ENCODE data around the gene LHPP.

Gene LHPP

GRCh38 chr10:124527874-124528395 is 66.3 kb downstream of the LHPP start:
- H3K27ac ChIP-seq (ENCODE audit: low read length): no peak overlapping the region
- no peaks in the 10 kb centered on the region for H3K36me3 ChIP-seq (ENCODE audit: control insufficient read depth, low read depth, low read length)
- H3K4me3 ChIP-seq (ENCODE audit: low read length): no peak overlapping the region
- peaks cover 8% of the 10 kb centered on the region for H3K4me1 ChIP-seq (ENCODE audit: control insufficient read depth, low read depth, low read length)
- no peak overlapping the region for H3K9ac ChIP-seq (ENCODE audit: low read length)
- H3K27me3 ChIP-seq (ENCODE audit: control insufficient read depth, insufficient read depth, low read length): no peaks in the 10 kb centered on the region
- no peaks in the 10 kb centered on the region for H3K9me3 ChIP-seq (ENCODE audit: control insufficient read depth, low read depth, low read length)

GRCh38 chr10:124529661-124530214 is 68.1 kb downstream of the LHPP start:
- Histone ChIP-seq H3K27me3 (ENCODE audit: control insufficient read depth, insufficient read depth, low read length) (no peaks in the 10 kb centered on the region), H3K4me3 (ENCODE audit: low read length) (no peak overlapping the region), H3K9me3 (ENCODE audit: control insufficient read depth, low read depth, low read length) (no peaks in the 10 kb centered on the region), H3K36me3 (ENCODE audit: control insufficient read depth, low read depth, low read length) (no peaks in the 10 kb centered on the region), H3K27ac (ENCODE audit: low read length) (no peak overlapping the region), H3K9ac (ENCODE audit: low read length) (no peak overlapping the region), H3K4me1 (ENCODE audit: control insufficient read depth, low read depth, low read length) (no peaks in the 10 kb centered on the region)

- Histone ChIP-seq H3K36me3 (ENCODE audit: control insufficient read depth, low read depth, low read length) (no peaks in the 10 kb centered on the region), H3K4me3 (ENCODE audit: low read length) (no peak overlapping the region), H3K9me3 (ENCODE audit: control insufficient read depth, low read depth, low read length) (no peaks in the 10 kb centered on the region), H3K27me3 (ENCODE audit: control insufficient read depth, insufficient read depth, low read length) (no peaks in the 10 kb centered on the region), H3K27ac (ENCODE audit: low read length) (no peak overlapping the region), H3K9ac (ENCODE audit: low read length) (no peak overlapping the region), H3K4me1 (ENCODE audit: control insufficient read depth, low read depth, low read length) (no peaks in the 10 kb centered on the region)
Measured at GRCh38 chr10:124530215-124530665, 68.6 kb downstream of the LHPP start.

GRCh38 chr10:124530816-124531215 is 69.2 kb downstream of the LHPP start:
- no peak overlapping the region for H3K4me3 ChIP-seq (ENCODE audit: low read length)
- H3K9ac ChIP-seq (ENCODE audit: low read length): no peak overlapping the region
- no peaks in the 10 kb centered on the region for H3K9me3 ChIP-seq (ENCODE audit: control insufficient read depth, low read depth, low read length)
- H3K27ac ChIP-seq (ENCODE audit: low read length): no peak overlapping the region
- peaks cover under 1% of the 10 kb centered on the region for H3K4me1 ChIP-seq (ENCODE audit: control insufficient read depth, low read depth, low read length)
- H3K36me3 ChIP-seq (ENCODE audit: control insufficient read depth, low read depth, low read length): no peaks in the 10 kb centered on the region
- no peaks in the 10 kb centered on the region for H3K27me3 ChIP-seq (ENCODE audit: control insufficient read depth, insufficient read depth, low read length)

GRCh38 chr10:124532106-124532641 is 70.6 kb downstream of the LHPP start:
- Histone ChIP-seq H3K4me1 (ENCODE audit: control insufficient read depth, low read depth, low read length) (peaks cover 8% of the 10 kb centered on the region), H3K4me3 (ENCODE audit: low read length) (no peak overlapping the region), H3K27ac (ENCODE audit: low read length) (no peak overlapping the region), H3K27me3 (ENCODE audit: control insufficient read depth, insufficient read depth, low read length) (no peaks in the 10 kb centered on the region), H3K9me3 (ENCODE audit: control insufficient read depth, low read depth, low read length) (no peaks in the 10 kb centered on the region), H3K9ac (ENCODE audit: low read length) (no peak overlapping the region), H3K36me3 (ENCODE audit: control insufficient read depth, low read depth, low read length) (no peaks in the 10 kb centered on the region)

GRCh38 chr10:124532788-124533187 is 71.2 kb downstream of the LHPP start:
- no peak overlapping the region for H3K4me3 ChIP-seq (ENCODE audit: low read length)
- no peak overlapping the region for H3K9ac ChIP-seq (ENCODE audit: low read length)
- no peaks in the 10 kb centered on the region for H3K27me3 ChIP-seq (ENCODE audit: control insufficient read depth, insufficient read depth, low read length)
- no peaks in the 10 kb centered on the region for H3K9me3 ChIP-seq (ENCODE audit: control insufficient read depth, low read depth, low read length)
- no peaks in the 10 kb centered on the region for H3K36me3 ChIP-seq (ENCODE audit: control insufficient read depth, low read depth, low read length)
- H3K27ac ChIP-seq (ENCODE audit: low read length): no peak overlapping the region
- peaks cover 8% of the 10 kb centered on the region for H3K4me1 ChIP-seq (ENCODE audit: control insufficient read depth, low read depth, low read length)

GRCh38 chr10:124533266-124533665 is 71.6 kb downstream of the LHPP start:
- no peak overlapping the region for H3K4me3 ChIP-seq (ENCODE audit: low read length)
- peaks cover 8% of the 10 kb centered on the region for H3K4me1 ChIP-seq (ENCODE audit: control insufficient read depth, low read depth, low read length)
- no peaks in the 10 kb centered on the region for H3K36me3 ChIP-seq (ENCODE audit: control insufficient read depth, low read depth, low read length)
- H3K27ac ChIP-seq (ENCODE audit: low read length): no peak overlapping the region
- no peak overlapping the region for H3K9ac ChIP-seq (ENCODE audit: low read length)
- H3K27me3 ChIP-seq (ENCODE audit: control insufficient read depth, insufficient read depth, low read length): no peaks in the 10 kb centered on the region
- H3K9me3 ChIP-seq (ENCODE audit: control insufficient read depth, low read depth, low read length): no peaks in the 10 kb centered on the region

GRCh38 chr10:124534231-124534798 is 72.7 kb downstream of the LHPP start:
- Histone ChIP-seq H3K4me1 (ENCODE audit: control insufficient read depth, low read depth, low read length) (peaks cover 8% of the 10 kb centered on the region), H3K4me3 (ENCODE audit: low read length) (no peak overlapping the region), H3K27ac (ENCODE audit: low read length) (no peak overlapping the region), H3K36me3 (ENCODE audit: control insufficient read depth, low read depth, low read length) (no peaks in the 10 kb centered on the region), H3K27me3 (ENCODE audit: control insufficient read depth, insufficient read depth, low read length) (no peaks in the 10 kb centered on the region), H3K9ac (ENCODE audit: low read length) (no peak overlapping the region), H3K9me3 (ENCODE audit: control insufficient read depth, low read depth, low read length) (no peaks in the 10 kb centered on the region)

GRCh38 chr10:124534826-124535601 is 73.4 kb downstream of the LHPP start:
- Histone ChIP-seq H3K27me3 (ENCODE audit: control insufficient read depth, insufficient read depth, low read length) (no peaks in the 10 kb centered on the region), H3K9me3 (ENCODE audit: control insufficient read depth, low read depth, low read length) (no peaks in the 10 kb centered on the region), H3K36me3 (ENCODE audit: control insufficient read depth, low read depth, low read length) (no peaks in the 10 kb centered on the region), H3K4me3 (ENCODE audit: low read length) (no peak overlapping the region), H3K4me1 (ENCODE audit: control insufficient read depth, low read depth, low read length) (peaks cover 8% of the 10 kb centered on the region), H3K9ac (ENCODE audit: low read length) (no peak overlapping the region), H3K27ac (ENCODE audit: low read length) (no peak overlapping the region)

GRCh38 chr10:124535731-124536495 is 74.3 kb downstream of the LHPP start:
- no peaks in the 10 kb centered on the region for H3K27me3 ChIP-seq (ENCODE audit: control insufficient read depth, insufficient read depth, low read length)
- no peaks in the 10 kb centered on the region for H3K36me3 ChIP-seq (ENCODE audit: control insufficient read depth, low read depth, low read length)
- no peaks in the 10 kb centered on the region for H3K9me3 ChIP-seq (ENCODE audit: control insufficient read depth, low read depth, low read length)
- no peak overlapping the region for H3K9ac ChIP-seq (ENCODE audit: low read length)
- peaks cover 8% of the 10 kb centered on the region for H3K4me1 ChIP-seq (ENCODE audit: control insufficient read depth, low read depth, low read length)
- H3K27ac ChIP-seq (ENCODE audit: low read length): no peak overlapping the region
- H3K4me3 ChIP-seq (ENCODE audit: low read length): no peak overlapping the region

- no peak overlapping the region for H3K27ac ChIP-seq (ENCODE audit: low read length)
- no peaks in the 10 kb centered on the region for H3K36me3 ChIP-seq (ENCODE audit: control insufficient read depth, low read depth, low read length)
- no peak overlapping the region for H3K4me3 ChIP-seq (ENCODE audit: low read length)
- no peaks in the 10 kb centered on the region for H3K9me3 ChIP-seq (ENCODE audit: control insufficient read depth, low read depth, low read length)
- no peak overlapping the region for H3K9ac ChIP-seq (ENCODE audit: low read length)
- H3K4me1 ChIP-seq (ENCODE audit: control insufficient read depth, low read depth, low read length): peaks cover 8% of the 10 kb centered on the region
- H3K27me3 ChIP-seq (ENCODE audit: control insufficient read depth, insufficient read depth, low read length): no peaks in the 10 kb centered on the region
Measured at GRCh38 chr10:124536496-124537050, 75.0 kb downstream of the LHPP start.
